ENCODE data around the gene HIGD1A. TPM values are rescaled to one million over a fixed set of nuclear protein-coding genes. Genes with fewer than 3 reads are reported as not detected.

HIGD1A gene
- total and polyA plus RNA-seq, 2 of the 8 experiments (the other 6 are each of a cell fraction or from before 2014, with no cell fraction given): 67.3 to 95.4 TPM

DNA sequence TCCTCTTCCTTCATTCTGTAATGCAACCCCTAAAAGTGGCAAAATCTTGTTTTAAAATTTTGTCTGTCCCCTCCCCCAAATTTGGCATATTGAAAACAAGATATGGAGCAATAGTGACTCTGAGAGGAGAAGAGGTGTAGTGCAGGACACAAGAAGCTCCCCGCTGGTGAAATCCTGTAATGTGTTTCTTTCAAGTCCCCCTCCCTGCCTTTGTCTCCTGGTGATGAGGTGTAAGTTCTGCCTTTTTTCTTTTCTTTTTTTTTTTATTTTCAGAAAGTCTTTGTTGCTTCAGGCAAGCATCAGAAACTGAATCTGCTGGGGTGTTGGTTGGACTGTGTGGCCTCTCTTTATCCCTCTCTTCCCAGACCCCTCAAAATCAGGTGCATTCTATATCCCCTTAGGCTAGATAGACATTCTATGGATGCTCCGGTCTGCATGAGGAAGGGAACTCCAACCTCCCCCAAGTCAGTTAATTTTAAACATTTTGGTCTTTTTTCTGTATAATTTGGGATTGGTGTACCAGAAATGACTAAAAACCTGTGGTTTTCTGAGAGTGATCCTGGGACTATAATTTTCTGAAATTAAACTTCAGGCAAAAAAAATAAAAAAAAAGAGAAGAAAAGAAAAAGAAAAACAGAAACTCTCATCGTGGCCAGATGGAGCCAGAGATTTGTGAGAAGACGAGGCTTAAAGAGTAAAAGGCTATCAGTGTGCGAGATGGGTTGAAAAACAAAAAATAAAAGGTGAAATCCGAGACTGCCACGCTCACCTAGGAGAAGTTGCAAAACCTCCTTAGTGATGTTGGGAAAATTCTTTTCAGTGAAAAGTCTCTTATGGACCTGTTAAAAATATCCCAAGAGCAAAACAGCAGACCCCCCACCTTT lies 26.4 kb upstream of the HIGD1A start:
- CTCF ChIA-PET (ENCODE audit: partially characterized antibody): interaction anchor here (0.5 to 3.5 kb wide), 47 partner anchors 9 to 1425 kb away, joined by 3 to 28 read pairs (median 4); no protein-coding TSS in a partner anchor
- 0 out of 2 replicates have a peak overlapping the region, but pooled peaks have one; percentile 35 for H2AFZ ChIP-seq (ENCODE audit: low read length)
- H3K4me2 ChIP-seq (ENCODE audit: insufficient read depth in 1 of 2, low read depth in 2 of 2, low read length in 2 of 2): no peak overlapping the region
- POLR2A ChIA-PET (ENCODE audit: partially characterized antibody): interaction anchor here (0.9 to 2.9 kb wide), 2 partner anchors 26 to 83 kb away, joined by 3 to 13 read pairs; partner anchors contain the start of gene HIGD1A
- H3K23me2 ChIP-seq (ENCODE audit: low read depth, low read length): no peaks in the 10 kb centered on the region
- no peaks in the 10 kb centered on the region for H3K79me1 ChIP-seq (ENCODE audit: low read depth, low read length)
- no peaks in the 10 kb centered on the region for H3K36me3 ChIP-seq (ENCODE audit: control insufficient read depth in 2 of 4, insufficient read depth in 4 of 4, low read length in 3 of 4)
- no peak overlapping the region for H3K9ac ChIP-seq (replicated peaks in 1 of 4; ENCODE audit: extremely low read depth in 1 of 4, low read depth in 3 of 4, low read length in 3 of 4)
- DNase-seq (ENCODE audit: low read depth in 1 of 2, low spot score in 2 of 2) (no peak), FAIRE-seq (peak; percentile 66)
- H4K5ac ChIP-seq (ENCODE audit: insufficient read length, low read depth, low read length): no peak overlapping the region
- no peak for TF ChIP-seq YY1 (IDR thresholded peaks at IDR 0.05; ENCODE audit: low read depth, low read length)
- TF ChIP-seq RAD21 (IDR thresholded peaks at IDR 0.05 in 1 of 2, conservative IDR thresholded peaks at IDR 0.05 in 1 of 2; ENCODE audit: low read depth in 2 of 2, low read length in 2 of 2): peak; percentile 86 to 89
- TF ChIP-seq CEBPB (IDR thresholded peaks at IDR 0.05; ENCODE audit: low read depth, low read length): peak; percentile 50
- TF ChIP-seq, protein P1, sequence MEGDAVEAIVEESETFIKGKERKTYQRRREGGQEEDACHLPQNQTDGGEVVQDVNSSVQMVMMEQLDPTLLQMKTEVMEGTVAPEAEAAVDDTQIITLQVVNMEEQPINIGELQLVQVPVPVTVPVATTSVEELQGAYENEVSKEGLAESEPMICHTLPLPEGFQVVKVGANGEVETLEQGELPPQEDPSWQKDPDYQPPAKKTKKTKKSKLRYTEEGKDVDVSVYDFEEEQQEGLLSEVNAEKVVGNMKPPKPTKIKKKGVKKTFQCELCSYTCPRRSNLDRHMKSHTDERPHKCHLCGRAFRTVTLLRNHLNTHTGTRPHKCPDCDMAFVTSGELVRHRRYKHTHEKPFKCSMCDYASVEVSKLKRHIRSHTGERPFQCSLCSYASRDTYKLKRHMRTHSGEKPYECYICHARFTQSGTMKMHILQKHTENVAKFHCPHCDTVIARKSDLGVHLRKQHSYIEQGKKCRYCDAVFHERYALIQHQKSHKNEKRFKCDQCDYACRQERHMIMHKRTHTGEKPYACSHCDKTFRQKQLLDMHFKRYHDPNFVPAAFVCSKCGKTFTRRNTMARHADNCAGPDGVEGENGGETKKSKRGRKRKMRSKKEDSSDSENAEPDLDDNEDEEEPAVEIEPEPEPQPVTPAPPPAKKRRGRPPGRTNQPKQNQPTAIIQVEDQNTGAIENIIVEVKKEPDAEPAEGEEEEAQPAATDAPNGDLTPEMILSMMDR (IDR thresholded peaks at IDR 0.05; ENCODE audit: control extremely low read depth in 1 of 3, insufficient read depth in 1 of 3, low read depth in 1 of 3, low read length in 3 of 3): peak in 2 of 3 experiments; percentile 70 to 74; a peak in 3 of 4 replicates
- no peak for TF ChIP-seq GABPA (IDR thresholded peaks at IDR 0.05; ENCODE audit: borderline replicate concordance, insufficient read depth, low read length)
- no peak for TF ChIP-seq SUZ12 (IDR thresholded peaks at IDR 0.05; ENCODE audit: low read length)
- TF ChIP-seq NRF1 (IDR thresholded peaks at IDR 0.05; ENCODE audit: low read depth, low read length): 0 out of 2 replicates have a peak, but pooled peaks have one; percentile 6
- no peaks in the 10 kb centered on the region for H3K79me2 ChIP-seq (ENCODE audit: control insufficient read depth in 1 of 2, insufficient read depth in 2 of 2, low read length in 2 of 2)
- peaks cover 0 to 3% (median 2%) of the 10 kb centered on the region in 4 experiments; a peak in 3 of 7 replicates for H3K4me1 ChIP-seq (replicated peaks in 1 of 4; ENCODE audit: control insufficient read depth in 3 of 4, insufficient read depth in 4 of 4, low read length in 3 of 4)
- H2BK15ac ChIP-seq (ENCODE audit: low read length): no peak overlapping the region
- no peak overlapping the region for H4K8ac ChIP-seq (ENCODE audit: extremely low read depth, insufficient read depth, low read length)
- no peak overlapping the region for H3K23ac ChIP-seq (ENCODE audit: insufficient read length)
- H2BK12ac ChIP-seq (ENCODE audit: low read depth, low read length): no peak overlapping the region
- no peak overlapping the region for H2AK5ac ChIP-seq (ENCODE audit: low read depth, low read length)
- no peak overlapping the region for H3K18ac ChIP-seq (ENCODE audit: extremely low read depth, low read length)
- H3K56ac ChIP-seq (replicated peaks; ENCODE audit: insufficient read length, low read depth, low read length): no peak overlapping the region
- no peak overlapping the region for H3K14ac ChIP-seq (ENCODE audit: insufficient read length)
- H4K91ac ChIP-seq (replicated peaks; ENCODE audit: insufficient read length, low read length): no peak overlapping the region
- H3K27ac ChIP-seq (ENCODE audit: low read depth, low read length): no peak overlapping the region
- H3K27me3 ChIP-seq (replicated peaks in 1 of 4; ENCODE audit: control insufficient read depth in 3 of 4, extremely low read depth in 1 of 4, insufficient read depth in 3 of 4, low read length in 3 of 4): no peaks in the 10 kb centered on the region
- no peak overlapping the region for H3K4ac ChIP-seq (replicated peaks; ENCODE audit: insufficient read length, low read depth, low read length)
- no peak overlapping the region for H3K4me3 ChIP-seq (ENCODE audit: extremely low read depth in 1 of 4, insufficient read depth in 2 of 4, low read depth in 3 of 4, low read length in 4 of 4)
- H2BK20ac ChIP-seq (ENCODE audit: low read length): no peak overlapping the region
- H2BK120ac ChIP-seq (replicated peaks; ENCODE audit: low read depth, low read length): no peak overlapping the region
- H3K9me3 ChIP-seq (ENCODE audit: insufficient read depth in 2 of 2, low read depth in 1 of 2, low read length in 1 of 2): no peaks in the 10 kb centered on the region
- 48% methylated on average over 7 of the region's 7 CpGs; no CpG with 5 or more reads in 1 of the 2 experiments for WGBS, 2 experiments (ENCODE audit: extremely low coverage in 1 of 2, insufficient coverage in 1 of 2, insufficient read length in 1 of 2, insufficient replicate concordance in 2 of 2, low coverage in 1 of 2, low lambda C conversion rate in 2 of 2, missing lambda C conversion rate in 1 of 2)
- no peak overlapping the region for H2BK5ac ChIP-seq (ENCODE audit: low read depth, low read length)
- no peaks in the 10 kb centered on the region for H4K20me1 ChIP-seq (replicated peaks in 1 of 2; ENCODE audit: control insufficient read depth in 1 of 2, insufficient read depth in 2 of 2, low read length in 2 of 2)

Measured in H1 (cell line).